Inflammatory macrophage treated with lipopolysaccharide for 1 hour (primary cell): ENCODE data around the gene TRIM37.

ENCODE experiments used
- DNase-seq, 2 donors: peaks; one replicate each; pipeline ENCODE4 v3.0.0-alpha.2; 2020 to 2022

TRIM37 gene

GRCh38 chr17:59030811-59031210 lies 75.9 kb downstream of the TRIM37 start:
- DNase-seq: no peak

DNA sequence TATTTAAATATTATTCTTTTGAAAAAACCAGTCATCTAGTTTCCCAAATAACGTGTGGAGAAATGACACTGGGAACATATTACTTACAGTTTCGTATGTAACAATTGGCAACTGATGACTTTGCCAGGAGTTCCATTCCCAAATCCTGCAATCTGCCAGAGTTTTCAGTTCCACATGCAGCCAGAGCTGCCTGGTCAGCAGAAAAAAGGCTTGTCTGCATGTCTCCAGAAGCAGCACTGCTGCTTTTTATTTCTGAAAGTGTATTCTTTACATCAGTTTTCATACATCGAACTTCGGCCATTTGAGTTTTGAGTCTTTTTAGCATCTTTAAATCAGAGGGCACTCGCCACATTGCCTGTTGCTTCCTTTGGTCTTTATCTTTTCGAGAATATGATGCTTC lies 78.4 kb downstream of the TRIM37 start:
- DNase-seq: no peak

DNA sequence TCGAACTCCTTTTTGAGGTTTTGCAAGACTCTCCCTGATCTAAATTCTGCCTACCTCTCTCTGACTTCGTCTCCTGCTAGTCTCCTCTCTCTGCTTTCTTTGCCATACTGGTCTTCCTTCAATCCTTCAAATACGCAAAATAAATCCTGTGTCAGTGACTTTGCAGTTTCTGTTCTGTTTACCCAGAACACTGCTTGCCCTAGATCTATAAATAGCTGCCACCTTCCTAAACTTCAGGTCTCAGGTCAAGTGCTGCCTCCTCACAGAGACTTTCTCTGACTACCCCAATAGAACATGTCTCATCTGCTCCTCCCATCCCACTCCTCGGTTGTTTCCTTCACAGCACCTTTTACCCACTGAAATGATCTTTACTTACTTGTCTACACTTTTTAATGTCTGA lies 78.9 kb downstream of the TRIM37 start:
- DNase-seq: peak in 1 of 2 donors; percentile 10

DNA sequence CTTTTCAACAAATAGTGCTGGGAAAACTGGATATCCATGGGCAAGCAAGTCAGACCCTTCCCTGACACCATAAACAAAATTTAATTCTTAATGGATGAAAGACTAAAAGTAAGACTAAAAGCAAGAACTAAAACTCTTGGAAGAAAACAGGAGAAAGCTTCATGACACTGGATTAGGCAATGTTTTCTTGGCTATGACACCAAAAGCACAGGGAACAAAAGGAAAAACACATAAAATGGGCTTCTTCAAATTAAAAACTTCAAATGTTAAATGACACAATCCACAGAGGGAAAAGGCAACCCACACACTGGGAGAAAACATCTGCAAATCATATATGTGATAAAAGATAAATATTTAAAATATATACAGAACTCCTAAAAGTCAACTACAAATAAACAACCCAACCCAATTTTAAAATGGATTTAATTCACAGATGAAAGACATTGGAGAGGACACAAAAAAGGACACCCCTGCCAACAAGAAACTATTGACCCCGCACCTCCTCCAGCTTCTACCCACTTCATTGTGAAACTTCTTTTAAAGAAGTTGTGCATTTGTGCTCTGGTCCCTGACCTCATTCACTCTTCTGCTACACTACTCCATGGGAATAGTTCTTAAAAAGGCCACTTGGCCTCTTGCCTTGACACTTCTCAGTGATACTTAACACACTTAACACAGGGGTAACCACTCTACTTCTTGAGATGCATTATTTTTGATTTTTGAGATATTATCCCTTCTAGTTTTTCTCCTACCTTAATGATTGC lies 80.3 kb downstream of the TRIM37 start:
- peak; percentile 49 to 61 for DNase-seq

GRCh38 chr17:59024916-59025315 lies 81.8 kb downstream of the TRIM37 start:
- DNase-seq: no peak

GRCh38 chr17:59018019-59018418 lies 88.7 kb downstream of the TRIM37 start:
- no peak for DNase-seq

DNA sequence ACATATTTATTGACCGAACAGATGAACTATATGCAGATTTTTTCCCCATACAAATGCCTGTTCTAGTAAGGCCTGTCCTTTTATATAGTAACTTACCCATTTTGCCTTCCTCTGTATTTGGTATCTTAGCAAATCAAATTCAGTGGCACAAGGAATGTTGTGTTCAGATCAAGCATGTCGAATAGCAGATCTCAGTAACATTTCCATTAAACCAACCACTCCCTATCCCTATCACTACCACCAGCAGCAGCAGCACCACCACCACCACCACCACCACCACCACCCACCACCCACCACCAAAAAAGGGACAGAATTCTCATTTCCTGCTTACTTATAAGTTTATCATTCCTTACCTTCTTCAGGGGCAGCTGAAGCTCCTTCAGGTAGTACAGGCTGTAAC lies 94.7 kb downstream of the TRIM37 start:
- no peak for DNase-seq

- DNase-seq: no peak
These were observed 96.7 kb downstream of the TRIM37 start for GRCh38 chr17:59010026-59010425.

DNA sequence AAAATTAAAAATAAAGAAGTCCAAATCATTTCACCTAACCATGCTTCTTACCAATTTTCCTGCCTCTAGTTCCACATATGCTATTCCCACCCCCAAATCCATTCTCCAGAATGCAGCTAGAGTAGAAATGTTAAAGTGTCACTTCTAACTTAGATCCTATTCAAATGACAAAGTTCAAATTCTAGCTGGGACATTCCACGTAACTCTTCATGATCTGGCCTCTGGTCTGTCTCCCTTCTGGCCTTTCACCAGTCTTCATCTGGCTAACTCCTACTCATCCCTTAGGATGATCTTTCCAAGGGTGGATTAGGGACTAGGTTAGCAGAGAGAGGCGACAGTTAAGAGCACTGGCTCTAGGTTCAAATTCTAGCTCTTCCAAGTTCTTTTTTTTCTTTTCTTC lies 97.9 kb downstream of the TRIM37 start:
- no peak for DNase-seq

DNA sequence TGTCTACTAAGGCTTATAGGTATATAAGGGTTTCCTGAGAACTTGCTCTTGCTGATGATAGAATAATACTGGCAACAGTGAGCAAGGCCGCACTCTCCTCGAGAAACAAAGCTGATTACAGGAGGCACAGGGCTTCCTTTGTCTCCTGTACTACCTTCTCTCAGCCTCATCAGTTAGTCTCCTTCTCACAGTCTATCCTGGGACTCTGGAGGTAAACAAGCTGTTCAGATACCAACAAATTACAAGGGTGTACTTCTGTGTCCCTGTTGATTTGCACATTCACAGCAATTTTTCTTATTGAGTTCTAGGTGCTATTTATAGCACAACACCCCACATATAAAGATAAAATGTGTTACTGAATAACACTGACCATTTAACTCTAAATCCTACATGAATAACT lies 98.7 kb downstream of the TRIM37 start:
- DNase-seq: no peak

- peak in 1 of 2 donors; percentile 91 for DNase-seq
These were observed 102.2 kb downstream of the TRIM37 start for GRCh38 chr17:59004338-59005111.

- no peak for DNase-seq
These were observed 102.8 kb downstream of the TRIM37 start for GRCh38 chr17:59003860-59004259.

DNA sequence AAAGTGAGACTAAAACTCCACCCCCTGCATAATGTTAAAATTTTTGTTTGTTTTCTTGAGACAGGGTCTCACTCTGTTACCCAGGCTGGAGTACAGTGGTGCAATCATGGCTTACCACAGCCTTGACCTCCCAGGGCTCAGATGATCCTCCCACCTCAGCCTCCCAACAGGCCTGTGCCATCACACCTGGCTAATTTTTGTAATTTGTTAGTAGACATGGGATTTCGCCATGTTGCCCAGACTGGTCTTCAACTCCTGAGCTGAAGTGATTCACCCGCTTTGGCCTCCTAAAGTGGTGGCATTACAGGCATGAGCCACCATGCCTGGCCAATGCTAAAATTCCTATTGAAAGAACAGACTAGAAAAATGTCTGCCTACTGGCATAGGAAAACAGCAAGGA lies 103.8 kb downstream of the TRIM37 start:
- DNase-seq: no peak

GRCh38 chr17:59002126-59002525 lies 104.6 kb downstream of the TRIM37 start:
- DNase-seq: no peak

GRCh38 chr17:59001158-59001814 lies 105.4 kb downstream of the TRIM37 start:
- peak; percentile 83 to 93 for DNase-seq

GRCh38 chr17:59000022-59000421 lies 106.7 kb downstream of the TRIM37 start:
- no peak for DNase-seq

DNA sequence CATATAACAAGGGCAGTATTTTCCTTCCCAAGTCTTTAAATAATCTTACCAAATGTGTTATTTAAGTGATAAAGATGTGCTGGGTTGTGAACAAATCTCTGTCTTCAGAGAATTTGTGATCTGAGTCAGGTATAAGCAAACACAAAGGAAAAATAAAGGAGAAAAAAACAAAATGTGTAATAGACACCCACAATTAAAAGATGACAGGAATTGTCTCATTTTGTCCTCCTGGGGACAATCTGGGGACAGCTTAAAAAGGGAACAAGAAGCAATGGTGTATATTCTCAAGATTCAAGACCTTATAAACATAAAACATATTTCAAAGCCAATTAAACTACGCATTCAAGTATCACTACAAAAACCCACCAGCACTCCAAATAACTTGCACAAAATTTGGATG lies 107.2 kb downstream of the TRIM37 start:
- peak in 1 of 2 donors; percentile 51 for DNase-seq

- DNase-seq: no peak
These were observed 107.8 kb downstream of the TRIM37 start for GRCh38 chr17:58998871-58999270.

- no peak for DNase-seq
These were observed 108.7 kb downstream of the TRIM37 start for GRCh38 chr17:58997756-58998553.

DNA sequence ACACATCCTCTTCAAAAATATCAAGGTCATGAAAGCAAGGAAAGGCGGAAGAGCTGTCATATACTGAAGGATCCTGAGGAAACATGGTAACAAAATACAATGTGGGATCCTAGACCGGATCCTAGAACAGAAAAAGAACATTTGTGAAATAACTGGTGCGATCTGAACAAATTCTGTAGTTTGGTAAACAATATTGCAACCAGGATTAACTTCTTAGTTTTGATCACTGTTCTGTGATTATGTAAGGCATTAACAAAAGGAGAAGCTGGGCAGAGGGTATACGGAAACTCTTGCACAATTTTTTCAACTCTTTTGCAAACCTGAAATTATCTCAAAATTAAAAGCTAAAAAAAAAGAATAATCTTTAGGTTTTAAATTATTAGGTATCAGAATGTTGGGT lies 109.7 kb downstream of the TRIM37 start:
- peak; percentile 69 to 73 for DNase-seq

DNA sequence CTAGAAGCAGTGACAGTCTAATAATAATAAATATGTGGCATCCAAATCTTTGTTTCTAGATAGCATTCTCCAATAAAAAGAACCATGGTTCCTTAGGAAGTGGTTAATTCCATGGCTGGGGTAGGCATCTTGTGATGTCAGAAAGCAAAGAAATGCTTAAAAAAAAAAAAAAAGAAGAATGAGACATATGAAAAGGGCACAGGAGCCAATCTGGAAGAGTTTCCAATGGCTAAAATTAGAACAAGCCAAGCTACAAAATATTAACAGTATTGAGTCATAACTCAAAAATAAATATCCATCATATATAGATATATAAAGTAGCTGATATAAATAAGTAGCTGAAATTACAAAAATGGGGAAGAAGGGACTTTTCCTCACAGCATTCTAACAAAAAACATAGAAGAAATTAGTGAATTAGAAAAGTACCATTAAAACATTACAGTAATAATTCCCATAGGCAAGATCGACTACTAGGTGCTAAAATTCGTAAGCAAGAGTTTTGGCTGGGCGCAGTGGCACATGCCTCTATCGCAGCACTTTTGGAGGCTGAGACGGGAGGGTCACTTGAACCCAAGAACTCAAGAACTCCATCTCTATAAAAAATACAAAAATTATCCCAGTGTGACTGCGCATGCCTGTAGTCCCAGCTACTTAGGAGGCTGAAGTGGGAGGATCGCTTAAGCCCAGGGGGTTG lies 111.3 kb downstream of the TRIM37 start:
- DNase-seq: no peak

DNA sequence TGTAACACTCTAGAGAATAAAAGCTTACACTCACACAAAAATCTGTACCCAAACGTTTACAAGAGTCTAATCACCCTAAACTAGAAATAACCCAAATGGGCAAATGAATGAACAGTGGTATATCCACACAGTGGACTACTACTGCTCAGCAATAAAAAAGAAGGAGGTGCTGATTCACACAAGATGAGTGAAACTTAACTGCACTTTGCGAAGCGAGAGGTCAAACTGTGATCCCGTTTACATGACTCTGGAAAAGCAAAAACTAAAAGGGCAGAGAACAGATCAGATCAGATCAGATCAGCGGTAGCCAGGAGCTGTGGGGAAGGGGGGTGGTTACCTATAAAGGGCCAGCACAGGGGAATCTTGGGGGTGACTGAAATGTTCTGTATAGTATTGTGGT lies 113.4 kb downstream of the TRIM37 start:
- no peak for DNase-seq
